SK-MEL-5 (cell line): ENCODE results near the gene LRRC46. TPM values are rescaled to one million over a fixed set of nuclear protein-coding genes. Genes with fewer than 3 reads are reported as not detected.
A peak's percentile ranks its signal among the peaks of the same experiment; 100 is the strongest.

Experiments used
- DNase-seq: peaks from one replicate; pipeline ENCODE4 v3.0.0-alpha.2; 2016; ENCODE audit warnings: low read depth, low spot score
- in situ Hi-C: cut with HindIII; loops from 2 replicates; pipeline ENCODE4 v1.10.0; 2016; ENCODE audit warnings: low sequenced_read_pairs, high pct_unique_total_duplicates, low pct_unique_long_range_greater_than_20kb
- total RNA-seq: library from RNA; depleted of rRNA; stranded (reverse); fragments of >200 nt; shearing (Covaris generic); gene quantifications from 2 replicates; pipeline ENCODE4 v1.2.3, GENCODE V29; 2014

Gene LRRC46
- total RNA-seq, 1 experiment from 2014 or later, result not detected

- no peak for DNase-seq
- in situ Hi-C loops, result no loop called here
Measured at GRCh38 chr17:47821031-47821423, 10.4 kb upstream of the LRRC46 start.

GRCh38 chr17:47821424-47822391 lies 9.8 kb upstream of the LRRC46 start, which contains the start of gene OSBPL7:
OSBPL7 (minus strand) TSS chr17:47821794; CDS start chr17:47820278, 1,516 bp downstream.
- in situ Hi-C loops, result no loop called here
- peak; percentile 19 for DNase-seq

GRCh38 chr17:47822785-47823184 lies 8.7 kb upstream of the LRRC46 start:
- DNase-seq, result no peak
- in situ Hi-C loops, result no loop called here

- DNase-seq, result no peak
- in situ Hi-C loops, result no loop called here
Measured at GRCh38 chr17:47823519-47823918, 8.0 kb upstream of the LRRC46 start.

GRCh38 chr17:47829870-47830269 lies 1.6 kb upstream of the LRRC46 start:
- no peak for DNase-seq
- in situ Hi-C loops, result no loop called here

- no peak for DNase-seq
- in situ Hi-C loops, result no loop called here
Measured at GRCh38 chr17:47830396-47831002, 971 bp upstream of the LRRC46 start.

GRCh38 chr17:47831934-47832327 lies 461 bp downstream of the LRRC46 start:
- DNase-seq, result no peak
- in situ Hi-C loops, result no loop called here

GRCh38 chr17:47834756-47835155 lies 3.3 kb downstream of the LRRC46 start:
- in situ Hi-C loops, result no loop called here
- no peak for DNase-seq

GRCh38 chr17:47836601-47837000 lies 5.1 kb downstream of the LRRC46 start:
- no peak for DNase-seq
- in situ Hi-C loops, result no loop called here

GRCh38 chr17:47837401-47838039 lies 6.0 kb downstream of the LRRC46 start:
- in situ Hi-C loops, result no loop called here
- DNase-seq, result no peak

GRCh38 chr17:47838636-47839035 lies 7.2 kb downstream of the LRRC46 start:
- in situ Hi-C loops, result no loop called here
- no peak for DNase-seq

- in situ Hi-C loops, result no loop called here
- DNase-seq, result no peak
Measured at GRCh38 chr17:47839071-47839470, 7.6 kb downstream of the LRRC46 start.

GRCh38 chr17:47840001-47840741 lies 8.7 kb downstream of the LRRC46 start:
- in situ Hi-C loops, result no loop called here
- no peak for DNase-seq

GRCh38 chr17:47840742-47841487 lies 9.4 kb downstream of the LRRC46 start, which contains the start of gene SCRN2:
SCRN2 (minus strand) TSS chr17:47841273; CDS start chr17:47840843, 430 bp downstream.
- DNase-seq, result peak; percentile 88
- in situ Hi-C loops, result no loop called here

- in situ Hi-C loops, result no loop called here
- DNase-seq, result no peak
Measured at GRCh38 chr17:47841488-47842291, 10.2 kb downstream of the LRRC46 start.

GRCh38 chr17:47843391-47843730 lies 11.9 kb downstream of the LRRC46 start:
- in situ Hi-C loops, result no loop called here

More at GRCh38 chr17:47843391-47843730, 11.9 kb downstream of the LRRC46 start:
- DNase-seq, result no peak
